Colon (tissue), 2 donors: Measurements from ENCODE around the gene B4GALT1.
"Not testable (repeated sequence)": the region's sequence is repeated elsewhere in the genome, so short reads cannot be mapped to it uniquely, and the experiment has no call there.

ENCODE experiments used
- FAIRE-seq: peaks from 2 replicates; lab custom pipeline; 2012; peaks lifted over from hg19 to GRCh38; lab: Jason Lieb, UNC
- donor health status: control.
- donor health status: control.

The B4GALT1 gene

DNA sequence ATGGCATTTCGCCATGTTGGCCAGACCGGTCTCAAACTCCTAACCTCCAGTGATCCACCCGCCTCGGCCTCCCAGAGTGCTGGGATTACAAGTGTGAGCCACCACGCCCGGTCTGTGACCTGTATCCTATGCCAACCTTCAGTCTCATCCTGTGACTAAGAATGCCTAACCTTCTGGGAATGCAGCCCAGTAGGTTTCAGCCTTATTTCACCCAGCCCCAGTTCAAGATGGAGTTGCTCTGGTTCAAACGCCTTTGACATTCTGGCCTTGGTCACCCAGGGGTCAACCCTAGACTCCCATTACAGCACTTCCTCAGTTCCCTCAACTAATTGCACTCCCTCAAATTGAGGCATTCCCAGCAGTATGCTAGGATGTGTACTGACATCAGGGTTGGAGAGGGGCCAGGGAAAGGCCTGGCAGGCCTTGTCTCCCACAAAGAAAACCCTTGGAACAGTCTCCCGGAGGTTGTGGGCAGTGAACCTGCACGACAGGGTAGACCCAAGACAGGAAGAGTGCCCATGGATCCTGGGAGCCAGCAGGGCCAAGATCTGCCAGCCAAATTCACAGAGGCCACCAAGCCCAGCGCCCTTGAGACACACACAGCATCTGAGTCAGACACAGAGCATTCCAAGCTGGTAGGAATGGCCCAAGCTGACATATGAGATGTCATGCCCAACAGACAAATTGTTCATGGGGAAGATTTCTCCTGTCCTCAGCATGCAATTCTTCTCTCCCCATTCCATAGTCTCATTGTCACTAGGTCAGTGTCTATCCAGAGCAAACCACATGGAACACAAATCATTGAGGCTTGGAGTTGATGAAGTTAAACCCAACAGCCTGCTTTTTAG lies 65.8 kb downstream of the B4GALT1 start:
- FAIRE-seq, result no peak

DNA sequence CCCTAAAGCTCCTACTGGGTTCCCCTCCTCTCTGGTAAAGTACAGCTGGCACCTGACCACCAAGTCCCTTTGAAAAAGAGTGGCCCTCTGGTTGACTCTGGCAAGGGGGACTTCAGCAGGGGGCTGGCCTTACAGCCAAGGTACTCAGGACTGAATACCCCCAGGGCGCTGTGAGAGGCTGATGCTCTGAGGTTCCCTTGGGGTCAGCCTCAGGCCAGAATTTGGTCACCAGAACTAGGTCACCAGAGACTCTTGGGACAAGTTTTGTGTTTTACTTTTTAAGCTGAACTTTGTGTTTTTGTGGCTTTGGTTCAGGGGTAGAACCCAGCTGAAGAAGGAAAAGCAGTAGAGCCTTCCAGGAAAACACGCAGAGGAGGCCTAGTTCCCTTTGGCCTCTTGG lies 67.4 kb downstream of the B4GALT1 start:
- no peak for FAIRE-seq

DNA sequence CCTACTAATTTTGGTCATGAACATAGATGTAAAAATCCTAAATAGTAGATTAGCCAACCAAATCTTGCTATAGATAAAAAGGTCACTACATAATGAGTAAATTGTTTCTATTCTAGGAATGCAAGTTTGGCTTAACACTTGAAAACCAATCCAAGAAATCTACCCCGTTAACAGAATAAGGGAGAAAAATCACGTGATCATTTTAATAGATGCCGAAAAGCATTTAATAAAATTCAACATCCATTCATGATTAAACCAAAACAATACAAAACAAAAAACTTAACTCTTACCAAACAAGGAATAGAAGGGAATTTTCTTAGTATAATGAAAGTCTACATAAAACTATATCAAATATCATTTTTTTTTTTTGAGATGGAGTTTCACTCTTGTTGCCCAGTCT lies 69.9 kb downstream of the B4GALT1 start:
- FAIRE-seq, result no peak

DNA sequence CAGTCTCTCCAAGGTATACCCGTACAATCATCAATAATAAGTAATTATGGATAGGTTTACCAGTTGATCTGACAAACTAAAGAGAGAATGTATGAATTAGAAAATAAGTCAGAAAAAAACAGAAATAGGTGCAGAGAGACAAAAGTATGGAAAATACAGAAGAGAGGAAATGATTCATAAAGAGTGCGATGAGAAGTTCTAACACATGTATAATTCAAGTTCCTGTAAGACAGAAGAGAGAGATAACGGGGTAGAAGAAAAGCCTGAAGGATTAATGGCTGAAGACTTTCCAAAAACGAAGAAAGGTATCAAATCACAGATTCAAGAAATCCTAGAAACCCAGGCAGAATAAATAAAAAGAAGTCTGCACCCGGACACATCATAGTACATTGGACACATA lies 74.5 kb downstream of the B4GALT1 start:
- FAIRE-seq, result no peak

DNA sequence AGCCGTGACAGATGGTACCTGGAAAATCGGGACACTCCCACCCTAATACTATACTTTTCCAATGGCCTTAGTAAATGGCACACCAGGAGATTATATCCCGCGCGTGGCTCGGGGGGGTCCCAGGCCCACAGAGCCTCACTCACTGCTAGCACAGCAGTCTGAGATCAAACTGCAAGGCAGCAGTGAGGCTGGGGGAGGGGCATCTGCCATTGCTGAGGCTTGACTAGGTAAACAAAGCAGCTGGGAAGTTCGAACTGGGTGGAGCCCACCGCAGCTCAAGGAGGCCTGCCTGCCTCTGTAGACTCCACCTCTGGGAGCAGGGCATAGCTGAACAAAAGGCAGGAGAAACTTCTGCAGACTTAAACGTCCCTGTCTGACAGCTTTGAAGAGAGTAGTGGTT lies 81.5 kb downstream of the B4GALT1 start:
- FAIRE-seq, result not testable (repeated sequence)

DNA sequence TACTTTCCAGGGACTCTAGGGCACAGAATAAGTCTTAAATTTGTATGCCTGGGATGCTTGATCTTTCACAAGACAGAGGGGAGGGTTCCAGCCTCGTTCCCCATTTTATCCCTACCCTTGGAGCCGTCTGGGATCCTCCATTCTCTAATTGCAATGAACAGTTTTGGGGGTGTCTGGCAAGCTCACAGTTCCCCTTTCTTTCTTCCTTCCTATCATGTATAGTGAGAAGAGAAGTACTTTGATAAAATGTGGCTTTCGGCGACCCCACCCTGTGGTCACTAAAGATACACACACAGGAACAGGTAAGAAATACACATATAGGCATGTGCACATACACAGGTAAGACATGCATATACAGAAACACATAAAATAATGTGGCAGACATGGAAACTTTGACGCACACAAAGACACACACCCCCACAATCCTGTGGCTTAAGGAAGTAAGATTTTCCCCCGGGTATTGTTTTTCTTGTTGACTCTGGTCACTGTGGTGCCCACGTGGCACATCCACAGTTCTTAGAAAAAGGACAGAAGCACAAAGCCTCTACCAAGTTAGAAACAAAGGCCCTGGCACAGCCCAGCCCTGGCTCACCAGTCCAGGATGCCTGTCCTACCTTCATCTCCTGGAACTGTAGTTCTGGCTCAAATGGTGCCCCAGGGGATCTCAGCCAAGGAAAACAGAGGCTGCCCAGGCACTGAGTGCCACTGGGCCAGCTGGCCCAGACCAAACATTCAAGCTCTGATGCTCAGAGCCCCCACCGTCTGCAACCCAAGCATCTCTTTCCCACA lies 84.4 kb downstream of the B4GALT1 start:
- FAIRE-seq, result no peak

DNA sequence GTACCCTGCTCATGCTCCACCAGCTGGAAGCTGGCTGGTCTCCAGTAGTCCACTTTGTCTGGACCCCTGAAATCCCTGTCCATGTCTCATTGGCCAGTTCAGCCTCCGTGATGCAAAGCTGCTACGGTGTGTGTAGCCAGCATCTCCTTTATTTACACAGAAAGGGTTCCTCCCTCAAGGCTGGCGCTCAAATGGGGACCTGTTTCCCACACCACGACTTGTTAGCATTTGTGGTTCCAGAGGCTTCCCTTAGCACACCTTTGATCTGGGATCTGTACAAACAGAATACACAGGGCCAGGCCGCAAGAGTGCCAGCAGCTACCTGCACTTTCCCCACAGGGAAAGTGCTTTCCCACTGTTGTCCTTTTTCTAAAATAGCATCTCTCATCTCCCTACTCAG lies 85.0 kb downstream of the B4GALT1 start:
- FAIRE-seq, result no peak

DNA sequence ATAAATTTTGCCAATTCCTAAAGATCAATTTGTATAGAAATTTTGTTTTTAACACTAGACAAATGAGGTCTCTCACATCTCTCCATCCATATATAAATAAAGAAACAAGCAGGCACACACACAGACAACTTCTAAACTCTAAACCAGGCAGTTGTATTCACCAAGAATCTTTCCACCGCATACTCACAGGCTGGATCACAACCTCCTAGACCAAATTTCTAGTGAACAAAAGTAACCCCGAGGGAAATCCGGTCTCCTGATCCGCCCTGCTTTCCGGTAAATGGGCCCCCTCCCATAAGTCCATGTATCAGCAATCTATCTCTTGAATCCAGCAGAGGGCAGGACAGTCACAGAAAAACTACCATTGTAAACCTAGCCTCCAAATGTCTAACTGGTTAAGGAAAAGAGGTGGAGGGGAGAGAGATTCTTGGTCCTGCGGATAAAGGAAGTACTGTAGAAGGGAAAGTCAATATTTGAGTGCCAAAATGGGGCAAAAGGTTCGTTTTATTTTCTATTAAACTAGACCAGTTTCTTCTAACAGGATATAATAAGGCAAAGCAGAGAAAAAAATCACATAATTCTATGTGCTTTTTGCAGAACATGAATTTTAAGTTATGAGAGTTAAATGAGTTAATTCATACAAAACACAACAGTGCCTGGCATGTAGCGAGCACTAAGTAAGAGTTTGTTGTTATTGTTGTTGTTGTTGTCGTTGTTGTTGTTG lies 85.8 kb downstream of the B4GALT1 start:
- FAIRE-seq, result no peak

DNA sequence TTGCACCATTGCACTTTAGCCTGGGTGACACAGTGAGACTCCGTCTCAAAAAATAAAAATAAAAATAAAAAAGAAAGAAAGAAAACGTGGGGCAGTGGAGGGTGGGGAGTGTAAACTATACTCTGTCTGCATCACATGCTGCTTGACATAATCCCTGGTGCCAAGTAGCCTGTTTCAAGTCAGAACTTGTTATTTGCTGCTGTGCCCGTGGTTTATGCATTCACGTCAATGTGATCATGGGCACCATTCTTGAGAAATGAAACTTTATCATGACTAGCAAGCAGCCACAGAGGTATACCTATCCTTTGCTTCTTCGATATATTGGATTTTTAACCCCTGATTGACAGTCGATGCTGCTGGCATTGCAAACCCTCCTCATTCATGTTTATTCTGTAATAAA lies 86.6 kb downstream of the B4GALT1 start:
- no peak for FAIRE-seq

DNA sequence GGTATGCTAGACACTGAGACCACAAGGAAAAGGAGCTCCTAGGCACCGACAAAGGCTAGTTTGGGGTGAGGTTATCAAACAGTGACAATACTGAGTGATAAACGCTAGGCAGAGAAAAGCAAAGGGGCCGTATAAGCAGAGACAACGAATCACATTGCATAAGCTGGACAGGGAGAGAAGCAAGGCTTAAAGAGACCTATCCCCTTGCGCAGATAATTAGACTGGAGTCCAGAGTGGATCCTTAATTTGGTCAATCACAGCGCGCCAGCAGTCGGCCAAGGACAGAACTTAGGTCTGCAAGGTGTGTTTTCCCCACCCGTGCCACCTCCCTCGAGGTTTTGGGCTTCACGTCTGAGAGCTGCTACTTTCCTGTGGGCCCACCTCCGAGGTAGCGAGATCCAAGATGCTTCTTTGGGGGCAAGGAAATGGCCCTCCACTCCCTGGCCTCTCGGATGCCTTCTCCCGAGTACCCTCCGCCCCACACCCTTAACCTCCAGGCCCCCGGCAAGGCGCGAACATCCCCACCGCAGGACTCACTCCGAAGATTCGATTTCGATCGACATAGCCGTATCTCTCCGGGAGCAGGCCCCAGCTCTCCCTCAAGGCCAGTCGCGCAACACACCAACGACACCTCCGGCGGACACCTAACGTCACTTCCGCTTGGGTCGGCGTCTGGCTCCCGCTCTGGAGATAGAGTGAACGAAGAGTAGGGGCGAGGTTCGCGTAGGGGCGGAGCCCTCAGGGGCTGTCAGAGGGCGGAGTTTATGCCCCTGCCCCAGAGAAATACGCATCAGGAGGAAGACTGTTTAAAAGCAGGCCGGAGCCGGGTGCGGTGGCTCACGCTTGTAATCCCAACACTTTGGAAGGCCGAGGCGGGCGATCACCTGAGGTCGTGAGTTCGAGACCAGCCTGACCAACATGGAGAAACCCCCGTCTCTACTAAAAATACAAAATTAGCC lies 90.8 kb downstream of the B4GALT1 start, which contains the start of gene SMU1:
Gene SMU1 (minus strand): TSS at position 629 of the 959 bp plus-strand sequence. CDS start 66 bp downstream, at position 563.
- FAIRE-seq, result peak; percentile 64

DNA sequence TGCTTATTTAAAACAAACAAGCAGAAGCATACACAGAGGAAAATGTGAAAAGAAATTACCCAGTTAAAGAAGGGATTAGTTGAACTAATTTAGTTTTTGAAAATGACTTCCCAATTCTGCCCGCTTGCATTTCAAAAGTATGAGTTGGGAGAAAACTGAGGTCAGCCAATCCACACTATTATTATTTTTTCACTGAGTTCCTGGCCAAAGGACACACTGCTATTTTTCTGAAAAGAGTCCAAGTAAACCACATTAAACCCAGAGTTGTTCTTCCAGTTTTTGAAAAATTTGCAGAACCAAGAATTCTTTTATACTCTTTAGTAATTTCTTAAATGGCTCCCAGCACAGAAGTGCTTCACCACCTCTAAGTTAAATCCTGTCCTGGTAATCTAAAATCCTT lies 98.1 kb downstream of the B4GALT1 start:
- no peak for FAIRE-seq

DNA sequence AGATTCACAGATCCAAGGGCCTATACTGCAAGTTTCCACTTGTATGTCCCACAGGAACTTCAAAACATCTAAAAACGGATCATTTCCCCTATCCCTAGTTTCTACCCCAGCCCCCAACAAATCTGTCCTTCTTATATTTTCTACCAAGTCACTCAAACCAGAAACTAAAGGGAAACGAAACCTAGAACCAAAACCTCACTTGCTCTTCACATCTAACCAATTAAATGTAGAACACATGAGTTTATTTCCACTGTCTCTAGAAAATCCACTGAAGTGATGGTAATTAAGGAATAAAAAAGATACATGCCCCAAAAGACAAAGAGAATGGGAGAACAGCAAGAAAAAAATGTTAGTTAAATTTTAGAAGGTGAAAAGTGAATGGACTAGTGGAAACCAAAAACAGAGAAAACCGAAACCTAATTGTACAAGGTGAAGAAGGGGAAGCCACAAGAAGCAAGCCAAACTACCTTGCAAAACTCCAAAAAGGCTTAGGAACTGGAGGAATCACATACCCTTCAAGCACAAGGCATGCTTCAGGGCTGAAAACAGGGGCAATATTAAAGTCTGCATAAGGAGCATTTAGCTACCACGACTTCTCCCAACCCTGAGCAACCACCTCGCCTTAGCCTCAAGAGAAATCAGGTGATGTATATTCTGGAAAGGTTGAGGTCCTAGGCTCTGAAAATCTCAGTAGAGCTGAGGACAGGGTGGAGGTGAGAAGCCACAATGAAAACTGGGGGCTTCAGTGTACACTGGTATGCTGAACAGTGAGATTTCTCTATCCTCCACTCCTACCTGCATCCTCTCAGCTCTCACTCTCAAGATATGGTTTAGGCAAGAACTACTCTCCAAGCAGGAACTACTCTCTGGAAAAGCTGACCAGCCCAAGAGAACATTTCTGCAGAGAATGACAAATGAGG lies 101.7 kb downstream of the B4GALT1 start:
- FAIRE-seq, result no peak
